GM18508 (cell line): ENCODE data around the gene CDKN2D.
"Not testable (repeated sequence)": the region's sequence is repeated elsewhere in the genome, so short reads cannot be mapped to it uniquely, and the experiment has no call there.

Experiments used
- ATAC-seq: cut with Tn5 transposase; IDR thresholded peaks from one replicate; pipeline ENCODE4 v1.9.1; 2021; ENCODE audit warnings: moderate number of reproducible peaks; ENCODE audit not compliant: insufficient read depth, unreplicated experiment

The CDKN2D gene

DNA sequence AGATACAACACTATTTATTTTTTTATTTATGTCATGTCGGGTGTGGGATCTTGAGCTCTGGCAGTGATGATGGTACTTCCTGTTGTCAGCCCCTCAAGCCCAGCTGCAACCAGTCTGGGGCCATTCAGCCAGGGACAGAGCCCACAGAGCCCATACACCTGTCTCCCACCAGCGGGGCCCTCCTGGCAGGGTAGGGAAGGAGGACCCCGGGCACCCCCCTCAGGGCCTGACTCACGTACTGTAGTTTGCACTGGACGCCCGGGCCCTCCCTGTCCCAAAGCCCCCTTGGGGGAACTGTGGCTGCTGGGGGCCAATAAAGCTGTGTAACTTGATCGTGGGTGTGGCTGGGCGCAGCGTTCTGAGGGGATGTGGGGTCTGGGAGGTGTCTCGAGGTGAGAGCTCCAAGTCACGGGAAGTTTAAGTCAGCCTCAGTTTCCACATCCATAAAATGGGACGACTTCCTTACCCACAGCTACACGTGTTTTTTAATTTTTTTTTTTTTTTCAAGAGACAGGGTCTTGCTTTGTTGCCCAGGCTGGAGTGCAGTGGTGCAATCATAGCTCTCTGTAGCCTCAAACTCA lies 15.6 kb downstream of the CDKN2D start:
- ATAC-seq: no peak

DNA sequence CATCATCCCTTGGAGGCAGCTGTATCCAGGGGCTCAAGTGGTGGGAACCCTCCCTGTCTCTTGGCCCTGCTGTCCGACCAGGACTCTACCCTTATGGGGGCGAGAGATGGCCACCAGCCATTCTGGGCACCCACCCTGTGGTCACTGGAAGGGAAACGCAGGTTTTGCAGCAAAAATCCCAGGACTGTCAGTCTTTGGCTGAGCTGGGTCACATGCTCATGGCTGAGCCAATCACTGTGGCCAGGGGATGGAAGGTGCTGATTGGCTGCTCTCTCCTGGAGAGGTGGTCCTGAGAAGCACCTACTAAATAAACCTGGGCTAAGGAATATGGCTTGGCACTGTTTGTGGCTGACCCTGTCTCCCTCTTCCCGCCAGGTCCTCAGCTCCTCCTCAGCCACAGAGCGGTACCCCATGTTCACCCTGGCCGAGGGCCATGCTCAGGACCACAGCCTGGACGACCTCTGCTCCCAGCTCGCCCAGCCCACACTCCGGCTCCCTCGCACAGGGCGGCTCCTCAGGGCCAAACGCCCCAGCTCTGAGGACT lies 16.2 kb downstream of the CDKN2D start:
- ATAC-seq: no peak

DNA sequence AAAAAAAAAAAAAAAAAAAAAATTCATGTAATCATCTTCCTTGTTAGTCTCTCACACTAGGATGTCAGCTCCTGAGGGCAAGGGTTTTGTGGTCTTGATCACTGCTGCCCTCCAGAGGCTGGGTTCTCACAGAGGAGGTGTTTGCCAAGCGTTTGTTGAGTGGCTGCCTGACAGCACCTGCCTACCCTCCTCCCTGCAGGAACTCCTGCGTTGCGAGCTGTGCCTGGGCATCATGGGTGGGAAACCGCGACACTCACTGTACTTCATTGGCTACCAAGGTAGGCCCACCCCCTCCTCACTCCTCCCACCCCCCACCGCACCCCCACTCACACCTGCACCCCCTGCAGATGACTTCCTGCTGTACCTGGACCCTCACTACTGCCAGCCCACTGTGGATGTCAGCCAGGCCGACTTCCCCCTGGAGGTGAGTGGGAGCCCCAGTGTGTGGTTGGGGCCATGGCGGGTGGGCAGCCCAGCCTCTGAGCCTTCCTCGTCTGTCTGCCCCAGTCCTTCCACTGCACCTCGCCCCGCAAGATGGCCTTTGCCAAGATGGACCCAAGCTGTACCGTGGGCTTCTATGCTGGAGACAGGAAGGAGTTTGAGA lies 17.0 kb downstream of the CDKN2D start:
- no peak for ATAC-seq

DNA sequence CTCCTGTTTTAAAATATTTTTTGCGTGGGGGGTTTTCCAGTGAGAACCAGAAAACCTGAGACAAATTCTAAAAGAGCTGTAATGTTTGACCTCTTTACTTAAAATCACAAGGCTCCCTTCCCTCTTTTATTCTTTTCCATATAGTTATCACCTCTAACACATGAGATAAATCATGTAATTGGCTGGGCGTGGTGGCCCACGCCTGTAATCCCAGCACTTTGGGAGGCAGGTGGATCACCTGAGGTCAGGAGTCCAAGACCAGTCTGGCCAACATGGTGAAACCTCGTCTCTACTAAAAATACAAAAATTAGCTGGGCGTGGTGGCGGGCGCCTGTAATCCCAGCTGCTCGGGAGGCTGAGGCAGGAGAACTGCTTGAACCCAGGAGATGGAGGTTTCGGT lies 17.8 kb downstream of the CDKN2D start:
- not testable (repeated sequence) for ATAC-seq

DNA sequence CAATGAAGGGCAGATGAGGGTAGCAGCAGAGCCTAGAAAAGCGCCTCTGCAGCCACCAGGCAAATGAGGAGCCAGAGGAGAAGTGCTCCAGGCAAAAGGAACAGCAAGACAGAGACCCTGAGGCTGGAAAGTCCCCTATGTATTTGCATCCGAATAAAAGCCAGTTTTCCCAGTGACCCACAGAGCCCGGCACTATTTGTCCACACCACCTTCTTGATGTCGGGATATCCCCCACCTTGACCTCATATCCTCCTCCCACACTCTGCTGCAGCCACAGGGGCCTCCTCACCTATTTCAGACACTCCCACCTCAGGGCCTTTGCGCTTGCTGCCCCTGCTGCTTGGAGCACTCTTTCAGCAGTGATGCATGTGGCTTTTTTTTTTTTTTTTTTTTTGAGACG lies 18.4 kb downstream of the CDKN2D start:
- ATAC-seq: no peak

DNA sequence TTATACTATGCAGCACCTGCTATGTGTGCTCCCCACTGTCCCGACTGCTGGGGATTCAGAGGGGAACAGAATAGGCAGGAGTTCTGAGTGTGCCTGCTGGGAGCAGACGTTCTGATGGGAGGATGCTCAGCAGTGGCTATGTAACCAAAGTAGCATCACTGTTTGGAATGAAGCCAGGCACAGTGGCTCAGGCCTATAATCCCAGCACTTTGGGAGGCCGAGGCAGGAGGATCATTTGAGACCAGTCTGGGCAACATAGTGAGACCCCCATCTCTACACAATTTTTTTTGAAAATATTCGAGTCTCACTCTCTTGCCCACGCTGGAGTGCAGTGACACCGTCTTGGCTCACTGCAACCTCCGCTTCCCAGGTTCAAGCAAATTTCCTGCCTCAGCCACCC lies 19.0 kb downstream of the CDKN2D start:
- ATAC-seq: no peak

DNA sequence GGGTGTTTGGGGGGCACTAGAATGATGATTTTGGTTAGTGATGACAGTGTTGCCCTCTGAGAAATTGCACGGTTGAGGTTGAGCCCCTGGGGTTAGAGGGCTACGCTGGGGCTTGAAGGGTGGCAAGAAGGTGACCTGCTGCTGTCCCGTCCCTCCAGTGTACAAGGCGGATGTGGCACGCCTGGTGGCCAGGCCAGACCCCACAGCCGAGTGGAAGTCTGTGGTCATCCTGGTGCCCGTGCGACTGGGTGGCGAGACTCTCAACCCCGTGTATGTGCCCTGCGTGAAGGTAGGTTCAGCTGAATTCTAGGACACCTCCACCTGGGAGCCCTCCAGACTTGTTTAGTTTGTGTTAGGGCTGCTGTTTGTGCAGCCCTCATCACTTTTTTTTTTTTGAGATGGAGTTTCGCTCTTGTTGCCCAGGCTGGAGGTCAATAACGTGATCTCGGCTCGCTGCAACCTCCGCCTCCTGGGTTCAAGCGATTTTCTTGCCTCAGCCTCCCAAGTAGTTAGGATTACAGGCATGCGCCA lies 20.0 kb downstream of the CDKN2D start:
- ATAC-seq: no peak

DNA sequence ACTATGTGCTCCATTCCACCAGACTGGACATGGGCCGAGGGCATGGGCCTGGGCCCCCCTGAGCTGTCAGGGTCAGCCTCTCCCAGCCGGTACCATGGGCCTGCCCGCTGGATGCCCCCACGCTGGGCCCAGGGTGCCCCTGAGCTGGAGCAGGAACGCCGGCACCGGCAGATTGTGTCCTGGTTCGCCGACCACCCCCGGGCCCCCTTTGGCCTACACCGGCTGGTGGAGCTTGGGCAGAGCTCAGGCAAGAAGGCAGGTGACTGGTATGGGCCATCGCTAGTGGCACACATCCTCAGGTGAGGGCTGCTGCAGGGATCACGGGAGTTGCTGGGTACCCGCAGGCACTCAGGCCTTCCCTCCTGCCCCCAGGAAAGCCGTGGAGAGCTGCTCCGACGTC lies 22.0 kb downstream of the CDKN2D start:
- ATAC-seq: no peak

DNA sequence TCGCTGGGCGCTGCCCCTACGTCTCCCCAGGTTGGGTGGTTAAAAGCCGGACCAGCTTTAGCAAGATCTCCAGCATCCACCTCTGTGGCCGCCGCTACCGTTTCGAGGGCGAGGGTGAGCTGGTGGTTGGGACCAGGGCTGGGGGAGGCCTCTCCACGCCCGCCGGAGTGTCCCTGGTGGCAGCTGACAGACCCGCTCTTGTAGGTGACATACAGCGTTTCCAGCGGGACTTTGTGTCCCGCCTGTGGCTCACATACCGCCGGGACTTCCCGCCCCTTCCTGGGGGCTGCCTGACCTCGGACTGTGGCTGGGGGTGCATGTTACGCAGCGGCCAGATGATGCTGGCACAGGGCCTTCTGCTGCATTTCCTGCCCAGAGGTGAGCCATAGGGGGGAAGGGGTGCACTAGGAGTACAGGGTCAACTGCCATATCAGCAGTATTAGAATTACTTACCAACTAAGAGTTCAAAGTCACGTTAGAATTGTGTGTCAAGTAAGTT lies 24.0 kb downstream of the CDKN2D start:
- ATAC-seq: no peak

DNA sequence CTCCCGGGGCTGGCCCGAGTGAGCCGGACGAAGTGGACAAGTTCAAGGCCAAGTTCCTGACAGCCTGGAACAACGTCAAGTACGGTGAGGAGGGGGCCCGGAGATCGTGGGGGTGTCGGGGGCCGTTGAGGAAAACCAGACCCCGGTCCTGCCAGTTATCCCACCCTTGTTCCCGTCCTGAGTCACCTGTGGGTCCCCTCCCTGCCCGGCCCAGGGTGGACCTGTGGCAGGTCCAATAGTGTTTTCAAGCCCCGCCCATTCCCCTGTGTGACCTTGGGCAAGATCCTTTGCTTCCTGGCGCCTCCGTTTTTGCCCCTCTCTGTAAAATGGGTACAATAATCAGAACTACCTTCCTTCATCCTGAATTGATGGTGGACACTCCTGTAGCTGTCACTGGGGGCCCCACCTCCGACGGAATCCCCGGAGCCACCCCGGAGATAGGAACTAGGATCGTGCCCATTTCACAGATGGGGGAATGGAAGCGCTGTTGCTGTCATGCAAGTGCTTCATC lies 24.5 kb downstream of the CDKN2D start:
- no peak for ATAC-seq

DNA sequence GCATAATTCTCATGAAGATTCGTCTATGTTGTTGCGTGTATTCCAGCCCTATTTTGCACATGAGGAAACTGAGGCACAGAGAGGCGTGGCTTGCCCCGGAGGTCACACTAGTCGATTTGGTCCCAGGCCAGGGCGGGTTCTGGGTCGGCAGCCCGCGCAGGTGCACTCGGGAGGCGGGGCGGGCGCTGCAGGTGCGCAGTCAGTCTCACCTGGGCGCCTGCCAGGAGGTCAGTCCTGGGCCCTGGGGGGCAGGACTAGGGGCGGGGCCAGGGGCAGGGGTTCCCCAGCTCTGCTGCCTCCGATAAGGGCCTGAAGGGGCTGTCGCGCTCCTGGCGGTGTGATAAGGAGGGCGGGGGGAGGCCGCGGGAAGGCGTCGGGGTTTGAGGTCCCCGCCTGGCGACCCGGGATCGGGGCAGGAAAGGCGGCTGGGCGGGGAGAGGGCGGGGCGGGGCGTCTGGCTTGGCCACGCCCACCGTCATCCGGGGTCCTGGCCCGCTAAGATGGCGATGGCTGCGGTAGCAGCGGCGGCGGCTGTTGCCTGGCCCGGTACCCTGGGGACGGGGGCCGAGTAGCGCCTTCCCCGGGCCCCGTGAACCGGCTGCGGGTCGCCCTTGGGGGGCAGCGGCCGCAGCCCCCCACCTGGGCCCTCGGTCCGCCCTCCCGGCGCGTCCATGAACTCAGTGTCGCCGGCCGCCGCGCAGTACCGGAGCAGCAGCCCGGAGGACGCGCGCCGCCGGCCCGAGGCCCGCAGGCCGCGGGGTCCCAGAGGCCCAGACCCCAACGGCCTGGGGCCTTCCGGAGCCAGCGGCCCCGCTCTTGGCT lies 25.1 kb downstream of the CDKN2D start, which contains the start of gene ATG4D:
Gene ATG4D (plus strand): TSS at position 485 of the 822 bp plus-strand sequence. CDS start 187 bp downstream, at position 672.
- no peak for ATAC-seq

DNA sequence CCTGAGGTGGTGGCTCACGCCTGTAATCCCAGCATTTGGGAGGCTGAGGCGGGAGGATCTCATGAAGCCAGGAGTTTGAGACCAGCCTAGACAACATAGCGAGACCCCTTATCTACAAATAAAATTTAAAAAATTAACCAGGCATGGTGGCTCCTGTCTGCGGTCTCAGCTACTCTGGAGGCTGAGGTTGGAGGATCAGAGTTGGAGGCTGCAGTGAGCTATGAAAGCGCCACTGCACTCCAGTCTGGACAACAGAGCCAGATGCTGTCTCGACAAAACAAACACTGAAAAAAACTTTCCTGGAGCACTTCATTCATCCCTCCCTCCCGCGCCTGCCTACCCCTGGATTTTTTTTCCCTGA lies 25.7 kb downstream of the CDKN2D start:
- ATAC-seq: no peak

DNA sequence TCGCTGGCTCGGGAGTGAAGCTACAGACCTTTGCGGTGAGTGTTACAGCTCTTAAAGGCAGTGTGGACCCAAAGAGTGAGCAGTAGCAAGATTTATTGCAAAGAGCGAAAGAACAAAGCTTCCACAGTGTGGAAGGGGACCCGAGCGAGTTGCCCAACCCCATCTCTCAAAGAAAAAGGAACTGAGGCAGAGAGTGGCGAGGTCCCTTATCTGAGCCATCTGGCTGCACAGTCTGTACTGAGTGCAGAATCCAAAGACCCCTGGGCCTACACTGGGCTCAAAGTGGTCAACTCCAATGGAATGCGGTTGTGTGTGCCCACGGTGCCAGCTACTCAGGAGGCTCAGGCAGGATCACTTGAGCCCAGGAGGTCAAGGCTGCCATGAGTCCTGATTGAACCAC lies 29.8 kb downstream of the CDKN2D start:
- ATAC-seq: not testable (repeated sequence)

DNA sequence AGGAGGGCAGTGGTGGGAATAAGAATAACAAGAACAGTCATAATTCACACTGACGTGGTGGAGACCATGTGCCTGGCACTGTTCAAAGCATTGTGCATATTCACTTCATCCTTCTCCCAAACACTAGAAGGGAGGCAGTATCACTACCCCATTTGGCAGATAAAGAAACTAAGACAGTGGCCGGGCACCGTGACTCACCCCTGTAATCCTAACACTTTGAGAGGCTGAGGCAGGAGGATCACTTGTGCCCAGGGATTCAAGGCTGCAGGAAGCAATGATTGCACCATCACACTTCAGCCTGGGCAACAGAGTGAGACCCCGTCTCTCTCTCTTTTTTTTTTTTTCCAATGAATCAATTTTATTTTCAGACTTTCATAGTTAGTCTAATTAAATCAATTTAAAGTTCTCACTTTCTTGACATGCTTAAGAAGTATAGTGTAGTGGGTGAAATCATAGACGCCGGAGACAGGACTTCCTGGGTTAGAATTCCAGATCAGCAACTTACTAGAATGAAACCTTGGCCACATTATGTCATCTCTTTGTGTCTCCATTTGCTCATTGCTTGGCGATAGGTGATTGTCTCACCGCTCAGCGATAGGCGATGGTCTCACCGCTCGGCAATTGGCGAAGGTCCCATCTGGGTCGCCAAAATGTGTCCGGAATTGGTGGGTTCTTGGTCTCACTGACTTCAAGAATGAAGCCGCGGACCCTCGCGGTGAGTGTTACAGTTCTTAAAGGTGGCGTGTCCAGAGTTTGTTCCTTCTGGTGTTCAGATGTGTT lies 30.4 kb downstream of the CDKN2D start:
- no peak for ATAC-seq

DNA sequence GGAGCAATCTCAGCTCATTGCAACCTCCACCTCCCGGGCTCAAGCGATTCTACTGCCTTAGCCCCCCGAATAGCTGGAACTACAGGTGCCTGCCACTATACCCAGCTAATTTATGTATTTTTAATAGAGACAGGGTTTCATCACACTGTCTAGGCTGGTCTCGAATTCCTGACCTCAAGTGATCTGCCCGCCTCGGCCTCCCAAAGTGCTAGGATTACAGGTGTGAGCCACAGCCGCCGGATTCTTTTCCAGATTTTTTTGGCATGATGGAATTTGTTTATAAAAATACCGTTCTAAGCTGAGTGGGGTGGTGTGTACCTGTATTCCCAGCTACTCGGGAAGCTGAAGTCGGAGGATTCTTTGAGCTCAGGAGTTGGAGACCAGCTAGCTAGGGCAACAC lies 31.1 kb downstream of the CDKN2D start:
- no peak for ATAC-seq

DNA sequence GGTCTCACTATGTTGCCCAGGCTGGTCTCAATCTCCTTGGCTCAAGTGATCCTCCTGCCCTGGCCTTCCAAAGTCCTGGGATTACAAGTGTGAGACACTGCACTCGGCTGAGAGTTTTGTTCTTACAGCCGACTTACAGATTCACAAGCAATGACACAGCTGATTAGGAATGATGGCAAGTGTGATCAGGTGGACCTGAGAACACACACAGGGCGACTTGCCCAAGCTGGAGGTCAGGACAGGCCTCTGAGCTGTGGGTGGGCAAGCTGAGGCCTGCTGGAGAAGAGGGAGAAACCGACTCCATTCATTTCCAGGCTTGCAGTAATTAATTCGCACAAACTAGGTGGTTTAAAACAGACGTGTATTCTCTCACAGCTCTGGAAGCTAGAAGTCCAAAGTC lies 33.2 kb downstream of the CDKN2D start:
- no peak for ATAC-seq

DNA sequence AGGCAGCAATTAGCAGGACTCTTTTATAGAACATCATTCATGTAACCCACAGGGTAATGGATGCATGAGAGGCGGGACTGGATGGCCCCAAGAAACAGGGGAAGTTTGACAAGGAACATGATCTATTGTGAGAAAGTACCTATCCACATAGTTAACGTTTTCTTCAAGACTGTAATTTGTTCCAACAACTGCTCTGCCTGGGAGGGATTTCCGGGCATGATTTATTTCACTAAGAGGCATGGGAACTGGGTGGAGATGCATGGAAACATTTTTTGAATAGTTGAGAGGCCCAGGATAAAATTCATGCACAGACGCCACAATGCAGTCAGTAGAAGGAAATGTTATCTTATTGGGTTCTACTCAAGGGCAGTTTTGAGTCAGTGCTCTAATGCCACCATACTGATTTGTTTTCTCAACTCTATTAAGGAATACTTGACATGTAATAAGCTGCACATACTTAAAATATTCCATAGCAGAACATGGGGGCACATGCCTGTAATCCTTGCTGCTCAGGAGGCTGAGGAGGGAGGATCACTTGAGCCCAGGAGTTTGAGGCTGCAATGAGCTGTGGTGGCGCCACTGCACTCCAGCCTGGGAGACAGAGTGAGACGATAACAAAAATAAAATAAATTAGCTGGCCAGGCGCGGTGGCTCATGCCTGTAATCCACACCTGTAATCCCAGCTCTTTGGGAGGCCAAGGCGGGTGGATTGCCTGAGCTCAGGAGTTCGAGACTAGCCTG lies 35.0 kb downstream of the CDKN2D start:
- ATAC-seq: no peak

DNA sequence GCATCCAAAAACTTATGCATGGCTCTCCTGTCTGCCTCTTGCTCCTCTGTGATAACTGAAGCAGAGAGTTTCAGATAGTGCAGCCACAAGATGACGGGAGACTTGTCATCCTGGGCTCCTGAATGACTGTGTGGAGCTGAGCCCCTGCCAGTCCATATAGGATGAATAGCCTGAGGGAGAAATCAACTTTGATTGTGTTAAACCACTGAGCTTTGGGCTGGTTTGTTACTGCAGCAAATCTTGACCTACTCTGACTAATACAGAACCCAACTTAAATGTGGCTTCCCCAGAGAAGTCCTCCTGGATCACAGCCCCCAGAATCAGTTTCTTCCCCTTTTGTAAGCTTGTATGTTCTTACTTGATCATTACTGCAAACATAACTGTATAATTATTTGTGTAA lies 36.3 kb downstream of the CDKN2D start:
- ATAC-seq: no peak

DNA sequence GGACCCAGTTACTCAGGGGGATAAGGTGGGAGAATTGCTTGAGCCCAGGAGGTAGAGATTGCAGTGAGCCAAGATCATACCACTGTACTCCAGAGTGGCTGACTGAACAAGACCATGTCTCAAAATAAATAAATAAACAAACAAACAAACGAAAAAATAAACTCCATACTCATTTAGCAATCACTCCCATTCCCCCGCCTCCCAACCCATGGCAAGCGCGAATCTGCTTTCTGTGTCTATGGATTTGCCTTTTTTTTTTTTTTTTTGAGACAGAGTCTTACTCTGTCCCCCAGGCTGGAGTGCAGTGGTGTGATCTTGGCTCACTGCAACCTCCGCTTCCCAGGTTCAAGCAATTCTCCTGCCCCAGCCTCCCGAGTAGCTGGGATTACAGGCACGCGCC lies 41.9 kb downstream of the CDKN2D start:
- not testable (repeated sequence) for ATAC-seq
